ENCODE data around the gene SALL1. TPM values are rescaled to one million over a fixed set of nuclear protein-coding genes. Genes with fewer than 3 reads are reported as not detected.
A peak's percentile ranks its signal among the peaks of the same experiment; 100 is the strongest.

The SALL1 gene
- total RNA-seq, result 1.0 TPM
- polyA plus RNA-seq, result 4.1 TPM

- Histone ChIP-seq H3K27ac (ENCODE audit: low read depth) (peak within 1 kb of the TSS; percentile 66), H3K36me3 (ENCODE audit: insufficient read depth) (no peaks in the 10 kb centered on the region), H3K4me1 (ENCODE audit: insufficient read depth) (peaks cover 7% of the 10 kb centered on the region), H3K4me3 (ENCODE audit: low read depth, low read length) (peak within 1 kb of the TSS; percentile 64)
- no peak for DNase-seq (ENCODE audit: extremely low spot score)
- 2% methylated on average over 38 of the region's 38 CpGs for WGBS
These were observed at the start of gene SALL1 for GRCh38 chr16:51150888-51151320. Gene SALL1, minus strand, starts transcription at chr16:51151270. Its CDS starts 29 bp downstream, at chr16:51151241.

- 45% methylated on average over 2 of the region's 2 CpGs for WGBS
These were observed 49.7 kb upstream of the SALL1 start for GRCh38 chr16:51200793-51201192.

DNA sequence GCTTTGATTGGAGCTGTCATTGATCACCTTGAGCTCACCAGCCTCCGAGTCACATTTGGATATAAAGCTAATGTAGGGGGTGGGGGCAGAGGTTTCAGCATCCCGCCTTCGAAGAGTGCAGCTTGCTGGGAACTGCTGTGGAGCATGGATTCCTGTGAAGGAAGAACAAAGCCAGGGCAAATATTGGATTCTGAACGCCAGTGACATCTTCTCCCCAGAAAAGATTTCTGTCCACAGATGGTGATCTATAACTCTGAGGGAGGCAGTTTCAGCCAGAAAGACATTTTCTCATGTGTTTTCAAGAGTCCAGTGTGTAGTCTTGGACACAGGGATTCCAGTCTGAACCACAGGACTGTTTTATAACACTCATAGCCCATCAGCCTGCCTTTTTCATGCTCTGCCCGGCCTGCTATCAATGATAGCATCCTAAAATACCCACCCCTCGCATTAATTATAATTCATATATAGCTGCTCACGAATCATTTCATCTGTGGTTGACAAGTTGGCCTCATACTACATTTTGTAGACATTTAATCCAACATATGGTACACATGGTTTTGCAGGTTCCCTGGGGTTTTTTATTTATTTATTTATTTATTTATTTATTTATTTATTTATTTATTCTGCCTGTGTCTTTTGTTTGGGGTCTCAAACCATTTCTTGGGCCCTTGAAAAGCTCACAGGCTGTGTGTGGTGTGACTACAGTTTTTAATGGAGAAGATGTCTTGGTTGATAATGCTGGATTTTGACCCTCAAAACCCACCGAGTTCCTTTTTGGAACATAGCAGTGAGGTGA, 47.1 kb upstream of the SALL1 start:
- DNase-seq (ENCODE audit: extremely low spot score), result no peak
- 72% methylated on average over 8 of the region's 8 CpGs for WGBS

More at GRCh38 chr16:51200793-51201192, 49.7 kb upstream of the SALL1 start:
- no peaks in the 10 kb centered on the region for H3K4me1 ChIP-seq (ENCODE audit: insufficient read depth)
- H3K36me3 ChIP-seq (ENCODE audit: insufficient read depth), result no peaks in the 10 kb centered on the region
- H3K27ac ChIP-seq (ENCODE audit: low read depth), result no peak overlapping the region
- DNase-seq (ENCODE audit: extremely low spot score), result no peak
- no peak overlapping the region for H3K4me3 ChIP-seq (ENCODE audit: low read depth, low read length)

DNA sequence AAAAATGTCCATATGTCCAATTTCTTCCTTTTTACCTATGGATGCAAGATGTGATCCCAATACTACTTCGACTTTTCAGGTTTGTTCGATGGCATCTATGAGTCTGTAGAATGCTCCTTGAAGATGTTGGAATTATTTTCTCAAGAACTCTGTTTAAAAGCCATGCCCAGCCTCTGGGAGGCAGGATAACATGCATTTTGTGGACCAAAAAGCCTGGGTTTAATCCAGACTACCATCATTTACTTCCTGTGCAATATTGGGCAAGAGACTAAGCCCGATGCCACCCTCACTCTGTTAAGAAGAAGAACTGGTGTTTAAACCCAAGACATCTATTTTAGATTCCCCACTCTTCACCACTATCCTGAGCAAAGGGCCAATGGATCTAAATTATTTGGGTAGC, 42.8 kb upstream of the SALL1 start:
- Histone ChIP-seq H3K4me3 (ENCODE audit: low read depth, low read length) (no peak overlapping the region), H3K27ac (ENCODE audit: low read depth) (no peak overlapping the region), H3K4me1 (ENCODE audit: insufficient read depth) (no peaks in the 10 kb centered on the region), H3K36me3 (ENCODE audit: insufficient read depth) (no peaks in the 10 kb centered on the region)
- WGBS, result 94% methylated on average over 3 of the region's 3 CpGs
- no peak for DNase-seq (ENCODE audit: extremely low spot score)

More for the DNA sequence above, 47.1 kb upstream of the SALL1 start:
- no peaks in the 10 kb centered on the region for H3K4me1 ChIP-seq (ENCODE audit: insufficient read depth)
- H3K36me3 ChIP-seq (ENCODE audit: insufficient read depth), result no peaks in the 10 kb centered on the region
- no peak overlapping the region for H3K27ac ChIP-seq (ENCODE audit: low read depth)
- H3K4me3 ChIP-seq (ENCODE audit: low read depth, low read length), result no peak overlapping the region

GRCh38 chr16:51184702-51185433, 33.8 kb upstream of the SALL1 start:
- Histone ChIP-seq H3K4me3 (ENCODE audit: low read depth, low read length) (no peak overlapping the region), H3K4me1 (ENCODE audit: insufficient read depth) (no peaks in the 10 kb centered on the region), H3K27ac (ENCODE audit: low read depth) (no peak overlapping the region), H3K36me3 (ENCODE audit: insufficient read depth) (no peaks in the 10 kb centered on the region)
- no peak for DNase-seq (ENCODE audit: extremely low spot score)
- WGBS, result 8% methylated on average over 8 of the region's 8 CpGs

DNA sequence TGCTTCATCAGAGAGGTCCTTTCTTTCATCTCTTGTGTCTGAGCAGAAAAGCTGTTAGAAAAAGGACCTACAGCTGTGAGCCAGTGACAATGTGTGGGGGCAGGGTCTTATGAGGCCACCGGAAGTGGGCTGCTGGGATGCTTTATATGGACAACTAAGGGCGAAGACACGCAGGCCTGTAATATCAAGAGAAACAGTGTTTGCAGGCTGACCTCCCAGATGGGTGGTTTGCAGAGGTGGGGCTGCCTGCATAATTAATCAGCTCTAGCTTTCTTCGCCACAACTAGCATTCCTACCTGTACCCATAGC, 30.4 kb upstream of the SALL1 start:
- H3K27ac ChIP-seq (ENCODE audit: low read depth), result no peak overlapping the region
- no peaks in the 10 kb centered on the region for H3K36me3 ChIP-seq (ENCODE audit: insufficient read depth)
- H3K4me1 ChIP-seq (ENCODE audit: insufficient read depth), result no peaks in the 10 kb centered on the region
- H3K4me3 ChIP-seq (ENCODE audit: low read depth, low read length), result no peak overlapping the region
- no peak for DNase-seq (ENCODE audit: extremely low spot score)
- WGBS, result 31% methylated on average over 4 of the region's 4 CpGs

GRCh38 chr16:51180719-51181502, 29.8 kb upstream of the SALL1 start:
- Histone ChIP-seq H3K4me1 (ENCODE audit: insufficient read depth) (no peaks in the 10 kb centered on the region), H3K27ac (ENCODE audit: low read depth) (no peak overlapping the region), H3K36me3 (ENCODE audit: insufficient read depth) (no peaks in the 10 kb centered on the region), H3K4me3 (ENCODE audit: low read depth, low read length) (no peak overlapping the region)
- no peak for DNase-seq (ENCODE audit: extremely low spot score)
- WGBS, result 62% methylated on average over 4 of the region's 4 CpGs

GRCh38 chr16:51175081-51175480, 24.0 kb upstream of the SALL1 start:
- Histone ChIP-seq H3K27ac (ENCODE audit: low read depth) (no peak overlapping the region), H3K4me1 (ENCODE audit: insufficient read depth) (no peaks in the 10 kb centered on the region), H3K36me3 (ENCODE audit: insufficient read depth) (no peaks in the 10 kb centered on the region), H3K4me3 (ENCODE audit: low read depth, low read length) (no peak overlapping the region)
- WGBS, result 92% methylated on average over 3 of the region's 3 CpGs
- DNase-seq (ENCODE audit: extremely low spot score), result no peak

GRCh38 chr16:51172368-51172767, 21.3 kb upstream of the SALL1 start:
- Histone ChIP-seq H3K36me3 (ENCODE audit: insufficient read depth) (no peaks in the 10 kb centered on the region), H3K4me3 (ENCODE audit: low read depth, low read length) (no peak overlapping the region), H3K4me1 (ENCODE audit: insufficient read depth) (no peaks in the 10 kb centered on the region), H3K27ac (ENCODE audit: low read depth) (no peak overlapping the region)
- no peak for DNase-seq (ENCODE audit: extremely low spot score)
- WGBS, result 70% methylated on average over 5 of the region's 5 CpGs

- no peak for DNase-seq (ENCODE audit: extremely low spot score)
- WGBS, result 60% methylated on average over 2 of the region's 2 CpGs
- H3K27ac ChIP-seq (ENCODE audit: low read depth), result no peak overlapping the region
- H3K4me1 ChIP-seq (ENCODE audit: insufficient read depth), result no peaks in the 10 kb centered on the region
- no peak overlapping the region for H3K4me3 ChIP-seq (ENCODE audit: low read depth, low read length)
- no peaks in the 10 kb centered on the region for H3K36me3 ChIP-seq (ENCODE audit: insufficient read depth)
These were observed 17.7 kb upstream of the SALL1 start for GRCh38 chr16:51168755-51169154.

GRCh38 chr16:51167170-51167895, 16.3 kb upstream of the SALL1 start:
- WGBS, result 60% methylated on average over 9 of the region's 9 CpGs
- Histone ChIP-seq H3K27ac (ENCODE audit: low read depth) (no peak overlapping the region), H3K4me1 (ENCODE audit: insufficient read depth) (no peaks in the 10 kb centered on the region), H3K4me3 (ENCODE audit: low read depth, low read length) (no peak overlapping the region), H3K36me3 (ENCODE audit: insufficient read depth) (no peaks in the 10 kb centered on the region)
- DNase-seq (ENCODE audit: extremely low spot score), result no peak

GRCh38 chr16:51166541-51166940, 15.5 kb upstream of the SALL1 start:
- no peak for DNase-seq (ENCODE audit: extremely low spot score)
- H3K4me3 ChIP-seq (ENCODE audit: low read depth, low read length), result no peak overlapping the region
- no peaks in the 10 kb centered on the region for H3K4me1 ChIP-seq (ENCODE audit: insufficient read depth)
- H3K27ac ChIP-seq (ENCODE audit: low read depth), result no peak overlapping the region
- WGBS, result 67% methylated on average over 3 of the region's 3 CpGs
- H3K36me3 ChIP-seq (ENCODE audit: insufficient read depth), result no peaks in the 10 kb centered on the region

DNA sequence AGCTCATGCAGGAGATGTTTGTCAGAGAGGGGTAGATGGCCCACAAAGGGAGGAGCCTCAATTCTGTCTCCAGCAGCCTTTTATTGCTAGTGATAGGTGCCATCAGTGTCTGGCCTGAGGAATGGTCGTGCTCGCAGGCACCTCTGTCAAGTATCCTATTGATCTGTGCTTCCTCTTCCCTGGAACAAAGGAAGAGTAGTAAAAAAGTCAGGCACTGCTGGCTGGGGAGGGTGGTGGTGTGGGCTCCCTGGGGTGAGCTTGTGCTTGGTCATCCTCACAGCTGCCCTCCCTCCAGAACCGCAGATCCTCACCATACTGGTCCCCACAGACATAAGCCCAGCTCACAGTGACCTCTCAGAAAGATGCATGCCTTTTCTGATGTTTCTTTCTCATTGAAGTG, 15.0 kb upstream of the SALL1 start:
- 39% methylated on average over 3 of the region's 3 CpGs for WGBS
- H3K36me3 ChIP-seq (ENCODE audit: insufficient read depth), result no peaks in the 10 kb centered on the region
- DNase-seq (ENCODE audit: extremely low spot score), result no peak
- no peaks in the 10 kb centered on the region for H3K4me1 ChIP-seq (ENCODE audit: insufficient read depth)
- no peak overlapping the region for H3K27ac ChIP-seq (ENCODE audit: low read depth)
- no peak overlapping the region for H3K4me3 ChIP-seq (ENCODE audit: low read depth, low read length)
